Middle frontal gyrus (tissue), 1 donor: ENCODE measurements around the gene OBP2B.

Experiments
- DNase-seq: peaks from one replicate; pipeline ENCODE4 v3.0.0-alpha.2; 2015; ENCODE audit warnings: low spot score; ENCODE audit errors: extremely low spot score

The OBP2B gene

GRCh38 chr9:133169102-133169501 is 39.9 kb downstream of the OBP2B start:
- DNase-seq: no peak

GRCh38 chr9:133168432-133168831 is 40.6 kb downstream of the OBP2B start:
- no peak for DNase-seq

GRCh38 chr9:133167769-133168168 is 41.3 kb downstream of the OBP2B start:
- DNase-seq: no peak

GRCh38 chr9:133167096-133167730 is 41.8 kb downstream of the OBP2B start:
- DNase-seq: no peak

DNA sequence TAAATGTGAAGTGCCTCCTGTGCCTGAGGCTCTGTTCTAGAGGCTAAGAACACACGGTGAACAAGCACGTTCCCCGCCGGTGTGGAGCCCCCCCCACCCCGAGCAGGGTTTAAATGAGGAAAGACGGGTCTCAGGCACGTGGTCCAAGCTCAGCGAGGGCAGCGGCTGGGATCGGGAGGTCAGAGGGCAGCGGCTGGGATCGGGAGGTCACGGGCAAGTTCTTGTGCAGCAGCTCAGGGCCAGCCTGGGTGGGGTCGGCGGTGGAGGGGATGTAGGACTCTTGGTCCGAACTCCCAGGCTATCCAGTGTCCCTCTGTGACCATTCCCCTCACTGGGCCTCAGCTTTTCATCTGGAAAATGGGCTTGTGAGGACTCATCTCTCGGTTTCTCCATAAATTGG is 42.7 kb downstream of the OBP2B start:
- DNase-seq: no peak

DNA sequence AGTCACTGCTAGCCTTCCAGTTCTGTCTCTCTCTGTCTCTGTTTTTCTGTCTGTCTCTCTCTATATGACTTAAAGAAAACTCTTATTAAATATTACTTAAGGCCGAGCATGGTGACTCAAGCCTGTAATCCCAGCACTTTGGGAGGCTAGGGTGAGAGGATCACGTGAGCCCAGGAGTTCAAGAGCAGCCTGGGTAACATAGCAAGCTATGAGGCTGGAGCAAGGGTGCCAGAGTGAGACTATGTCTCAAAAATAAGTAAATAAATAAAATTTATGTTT is 43.7 kb downstream of the OBP2B start:
- no peak for DNase-seq

GRCh38 chr9:133164191-133164590 is 44.9 kb downstream of the OBP2B start:
- DNase-seq: no peak

GRCh38 chr9:133163504-133164172 is 45.4 kb downstream of the OBP2B start, which contains the start of gene GBGT1:
Gene GBGT1 (minus strand): TSS chr9:133163914. CDS start chr9:133162412, 1,502 bp downstream.
- DNase-seq: no peak

DNA sequence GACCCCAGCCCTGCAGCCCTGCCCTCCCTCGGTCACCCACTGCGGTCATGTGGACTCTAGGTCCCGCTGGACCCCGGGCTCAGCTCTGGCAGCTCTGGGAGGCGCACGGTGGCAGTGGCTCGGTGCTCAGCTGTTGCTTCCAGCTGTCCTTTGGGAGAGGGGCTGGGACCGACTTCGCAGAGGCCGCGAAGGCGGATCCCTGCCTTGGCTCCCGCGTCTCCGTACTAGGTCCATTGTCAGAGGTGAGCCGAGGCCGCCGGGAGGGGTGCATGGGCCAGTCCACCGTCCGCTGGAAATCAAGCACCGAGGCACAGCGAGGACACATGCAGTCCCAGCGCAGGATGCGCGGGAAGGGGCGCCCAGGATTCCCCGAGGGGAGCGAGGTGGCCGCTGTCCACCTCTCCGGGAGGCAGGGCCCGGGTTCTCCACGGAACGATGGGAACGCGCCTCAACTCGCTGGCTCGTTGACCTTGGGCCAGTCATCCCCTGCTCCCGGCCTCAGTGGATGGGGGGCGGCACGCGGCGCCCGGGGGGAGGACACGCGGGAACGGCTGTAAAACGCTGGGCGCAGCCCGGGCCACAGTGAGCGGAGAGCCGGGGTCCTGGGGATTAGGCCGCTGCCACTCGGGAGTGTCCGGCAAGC is 46.1 kb downstream of the OBP2B start:
- no peak for DNase-seq

- DNase-seq: no peak
Measured at GRCh38 chr9:133161547-133161950, 47.5 kb downstream of the OBP2B start.

DNA sequence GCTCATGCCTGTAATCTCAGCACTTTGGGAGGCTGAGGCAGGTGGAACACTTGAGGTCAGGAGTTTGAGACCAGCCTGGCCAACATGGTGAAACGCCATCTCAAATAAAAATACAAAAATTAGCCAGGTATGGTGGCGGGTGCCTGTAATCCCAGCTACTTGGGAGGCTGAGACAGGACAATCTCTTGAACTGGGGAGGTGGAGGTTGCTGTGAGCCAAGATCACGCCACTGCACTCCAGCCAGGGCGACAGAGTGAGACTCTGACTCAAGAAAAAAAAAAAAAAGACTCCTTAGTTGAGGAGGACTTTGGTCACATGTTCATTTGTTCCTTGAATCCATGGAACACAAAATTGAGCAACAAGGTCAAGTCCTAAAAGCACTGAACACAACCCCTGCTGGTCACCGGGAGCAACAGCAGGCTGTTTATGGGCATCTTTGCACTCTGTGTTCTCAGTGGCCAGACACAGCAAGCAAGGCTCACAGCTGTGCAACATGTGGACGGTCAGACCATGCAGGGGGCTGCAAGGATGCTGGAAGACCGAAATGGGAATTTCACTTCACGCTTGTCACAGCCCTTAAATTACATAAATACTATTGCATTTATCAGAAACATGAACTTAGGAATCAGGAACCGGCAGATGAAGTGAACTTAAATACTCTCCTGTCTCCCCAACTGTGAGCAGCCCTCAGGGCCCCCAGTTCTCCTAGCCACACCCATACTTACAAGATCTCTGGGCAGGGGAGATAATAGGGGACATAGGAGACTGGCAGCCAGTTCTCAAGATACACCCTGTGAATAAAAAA is 48.1 kb downstream of the OBP2B start:
- DNase-seq: no peak

GRCh38 chr9:133158695-133159094 is 50.4 kb downstream of the OBP2B start:
- no peak for DNase-seq
